ENCODE results near the gene CYP20A1.

Gene CYP20A1

DNA sequence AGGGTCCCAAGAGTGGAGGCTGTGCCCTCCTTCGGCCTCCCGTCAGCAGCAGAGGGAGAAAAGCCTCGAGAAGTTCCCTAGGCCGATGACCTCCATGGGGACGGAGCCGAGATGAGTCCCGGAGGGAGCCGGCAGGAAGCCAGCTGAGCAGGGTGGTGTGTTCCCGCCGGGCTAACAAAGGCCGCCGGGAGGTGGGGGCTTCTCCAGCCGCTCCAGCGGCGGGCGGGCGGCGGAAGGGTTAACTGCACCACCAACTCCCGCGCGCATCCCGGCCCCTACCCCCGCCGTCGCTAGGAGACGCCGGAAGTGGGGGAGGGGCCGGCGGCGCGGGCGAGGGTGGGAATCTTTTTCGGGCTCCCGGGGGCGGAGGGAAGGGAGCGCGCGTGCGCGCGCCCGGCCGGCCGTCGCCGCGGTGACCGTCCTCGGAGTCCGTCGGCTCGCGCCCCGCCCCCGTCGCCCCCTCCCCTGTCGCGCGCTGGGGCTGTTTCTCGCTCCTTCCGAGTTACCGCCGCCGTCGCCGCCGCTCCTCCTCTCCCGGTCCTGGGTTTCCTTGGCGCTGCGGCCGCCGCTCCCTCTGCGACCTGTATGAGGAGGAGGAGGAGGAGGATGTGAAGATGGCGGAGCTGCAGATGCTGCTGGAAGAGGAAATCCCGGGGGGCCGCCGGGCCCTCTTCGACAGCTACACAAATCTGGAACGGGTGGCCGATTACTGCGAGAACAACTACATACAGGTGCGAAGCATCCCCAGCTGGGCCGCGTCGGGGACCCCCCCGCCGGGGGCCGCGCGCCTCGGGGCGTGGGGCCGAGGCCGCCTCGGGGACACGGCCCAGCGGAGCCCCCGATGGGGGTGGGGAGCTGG is 89.3 kb downstream of the CYP20A1 start, which contains the start of gene ABI2 (continued):
- TF ChIP-seq, protein P1, sequence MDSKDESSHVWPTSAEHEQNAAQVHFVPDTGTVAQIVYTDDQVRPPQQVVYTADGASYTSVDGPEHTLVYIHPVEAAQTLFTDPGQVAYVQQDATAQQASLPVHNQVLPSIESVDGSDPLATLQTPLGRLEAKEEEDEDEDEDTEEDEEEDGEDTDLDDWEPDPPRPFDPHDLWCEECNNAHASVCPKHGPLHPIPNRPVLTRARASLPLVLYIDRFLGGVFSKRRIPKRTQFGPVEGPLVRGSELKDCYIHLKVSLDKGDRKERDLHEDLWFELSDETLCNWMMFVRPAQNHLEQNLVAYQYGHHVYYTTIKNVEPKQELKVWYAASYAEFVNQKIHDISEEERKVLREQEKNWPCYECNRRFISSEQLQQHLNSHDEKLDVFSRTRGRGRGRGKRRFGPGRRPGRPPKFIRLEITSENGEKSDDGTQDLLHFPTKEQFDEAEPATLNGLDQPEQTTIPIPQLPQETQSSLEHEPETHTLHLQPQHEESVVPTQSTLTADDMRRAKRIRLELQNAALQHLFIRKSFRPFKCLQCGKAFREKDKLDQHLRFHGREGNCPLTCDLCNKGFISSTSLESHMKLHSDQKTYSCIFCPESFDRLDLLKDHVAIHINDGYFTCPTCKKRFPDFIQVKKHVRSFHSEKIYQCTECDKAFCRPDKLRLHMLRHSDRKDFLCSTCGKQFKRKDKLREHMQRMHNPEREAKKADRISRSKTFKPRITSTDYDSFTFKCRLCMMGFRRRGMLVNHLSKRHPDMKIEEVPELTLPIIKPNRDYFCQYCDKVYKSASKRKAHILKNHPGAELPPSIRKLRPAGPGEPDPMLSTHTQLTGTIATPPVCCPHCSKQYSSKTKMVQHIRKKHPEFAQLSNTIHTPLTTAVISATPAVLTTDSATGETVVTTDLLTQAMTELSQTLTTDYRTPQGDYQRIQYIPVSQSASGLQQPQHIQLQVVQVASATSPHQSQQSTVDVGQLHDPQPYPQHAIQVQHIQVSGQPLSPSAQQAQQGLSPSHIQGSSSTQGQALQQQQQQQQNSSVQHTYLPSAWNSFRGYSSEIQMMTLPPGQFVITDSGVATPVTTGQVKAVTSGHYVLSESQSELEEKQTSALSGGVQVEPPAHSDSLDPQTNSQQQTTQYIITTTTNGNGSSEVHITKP (tag by site-specific recombination; IDR thresholded peaks at IDR 0.05): peak; percentile 84
- TF ChIP-seq ZNF266 (tag by site-specific recombination; IDR thresholded peaks at IDR 0.05; ENCODE audit: low read depth): no peak
- TF ChIP-seq, protein P2, sequence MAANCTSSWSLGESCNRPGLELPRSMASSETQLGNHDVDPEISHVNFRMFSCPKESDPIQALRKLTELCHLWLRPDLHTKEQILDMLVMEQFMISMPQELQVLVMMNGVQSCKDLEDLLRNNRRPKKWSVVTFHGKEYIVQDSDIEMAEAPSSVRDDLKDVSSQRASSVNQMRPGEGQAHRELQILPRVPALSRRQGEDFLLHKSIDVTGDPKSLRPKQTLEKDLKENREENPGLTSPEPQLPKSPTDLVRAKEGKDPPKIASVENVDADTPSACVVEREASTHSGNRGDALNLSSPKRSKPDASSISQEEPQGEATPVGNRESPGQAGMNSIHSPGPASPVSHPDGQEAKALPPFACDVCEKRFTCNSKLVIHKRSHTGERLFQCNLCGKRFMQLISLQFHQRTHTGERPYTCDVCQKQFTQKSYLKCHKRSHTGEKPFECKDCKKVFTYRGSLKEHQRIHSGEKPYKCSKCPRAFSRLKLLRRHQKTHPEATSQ (tag by site-specific recombination; IDR thresholded peaks at IDR 0.05): no peak
- no peak for TF ChIP-seq ZNF202 (tag by site-specific recombination; IDR thresholded peaks at IDR 0.05; ENCODE audit: borderline replicate concordance)
- 0 out of 2 replicates have a peak, but pooled peaks have one; percentile 33 for TF ChIP-seq ZNF24 (tag by site-specific recombination; IDR thresholded peaks at IDR 0.05)
- peak; percentile 32; the same call in 1 of the 2 replicates for TF ChIP-seq ZNF596 (tag by site-specific recombination; IDR thresholded peaks at IDR 0.05)
- no peak for TF ChIP-seq ZNF544 (tag by site-specific recombination; IDR thresholded peaks at IDR 0.05)
- no peak for TF ChIP-seq ZNF426 (tag by site-specific recombination; IDR thresholded peaks at IDR 0.05)
- TF ChIP-seq ZNF501 (tag by site-specific recombination; IDR thresholded peaks at IDR 0.05): no peak
- TF ChIP-seq, protein P3, sequence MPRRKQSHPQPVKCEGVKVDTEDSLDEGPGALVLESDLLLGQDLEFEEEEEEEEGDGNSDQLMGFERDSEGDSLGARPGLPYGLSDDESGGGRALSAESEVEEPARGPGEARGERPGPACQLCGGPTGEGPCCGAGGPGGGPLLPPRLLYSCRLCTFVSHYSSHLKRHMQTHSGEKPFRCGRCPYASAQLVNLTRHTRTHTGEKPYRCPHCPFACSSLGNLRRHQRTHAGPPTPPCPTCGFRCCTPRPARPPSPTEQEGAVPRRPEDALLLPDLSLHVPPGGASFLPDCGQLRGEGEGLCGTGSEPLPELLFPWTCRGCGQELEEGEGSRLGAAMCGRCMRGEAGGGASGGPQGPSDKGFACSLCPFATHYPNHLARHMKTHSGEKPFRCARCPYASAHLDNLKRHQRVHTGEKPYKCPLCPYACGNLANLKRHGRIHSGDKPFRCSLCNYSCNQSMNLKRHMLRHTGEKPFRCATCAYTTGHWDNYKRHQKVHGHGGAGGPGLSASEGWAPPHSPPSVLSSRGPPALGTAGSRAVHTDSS (tag by site-specific recombination; IDR thresholded peaks at IDR 0.05): peak; percentile 84
- peak; percentile 66; the same call in 1 of the 2 replicates for TF ChIP-seq TRIM28 (IDR thresholded peaks at IDR 0.05; ENCODE audit: borderline replicate concordance, low read length)
- peak; percentile 51; the same call in 1 of the 2 replicates for TF ChIP-seq KLF8 (tag by site-specific recombination; IDR thresholded peaks at IDR 0.05)
- TF ChIP-seq SP2 (tag by site-specific recombination; IDR thresholded peaks at IDR 0.05): peak; percentile 60
- no peak for TF ChIP-seq ZNF302 (tag by site-specific recombination; IDR thresholded peaks at IDR 0.05; ENCODE audit: low read depth)
- TF ChIP-seq ZNF221 (tag by site-specific recombination; IDR thresholded peaks at IDR 0.05; ENCODE audit: borderline replicate concordance): peak; percentile 18; the same call in 1 of the 2 replicates
- TF ChIP-seq ZBTB8A (tag by site-specific recombination; IDR thresholded peaks at IDR 0.05): peak; percentile 54
- peak; percentile 65; the same call in 1 of the 2 replicates for TF ChIP-seq ZBTB48 (tag by site-specific recombination; IDR thresholded peaks at IDR 0.05)
- TF ChIP-seq, protein P4, sequence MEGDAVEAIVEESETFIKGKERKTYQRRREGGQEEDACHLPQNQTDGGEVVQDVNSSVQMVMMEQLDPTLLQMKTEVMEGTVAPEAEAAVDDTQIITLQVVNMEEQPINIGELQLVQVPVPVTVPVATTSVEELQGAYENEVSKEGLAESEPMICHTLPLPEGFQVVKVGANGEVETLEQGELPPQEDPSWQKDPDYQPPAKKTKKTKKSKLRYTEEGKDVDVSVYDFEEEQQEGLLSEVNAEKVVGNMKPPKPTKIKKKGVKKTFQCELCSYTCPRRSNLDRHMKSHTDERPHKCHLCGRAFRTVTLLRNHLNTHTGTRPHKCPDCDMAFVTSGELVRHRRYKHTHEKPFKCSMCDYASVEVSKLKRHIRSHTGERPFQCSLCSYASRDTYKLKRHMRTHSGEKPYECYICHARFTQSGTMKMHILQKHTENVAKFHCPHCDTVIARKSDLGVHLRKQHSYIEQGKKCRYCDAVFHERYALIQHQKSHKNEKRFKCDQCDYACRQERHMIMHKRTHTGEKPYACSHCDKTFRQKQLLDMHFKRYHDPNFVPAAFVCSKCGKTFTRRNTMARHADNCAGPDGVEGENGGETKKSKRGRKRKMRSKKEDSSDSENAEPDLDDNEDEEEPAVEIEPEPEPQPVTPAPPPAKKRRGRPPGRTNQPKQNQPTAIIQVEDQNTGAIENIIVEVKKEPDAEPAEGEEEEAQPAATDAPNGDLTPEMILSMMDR (tag by site-specific recombination; IDR thresholded peaks at IDR 0.05): 0 out of 2 replicates have a peak, but pooled peaks have one; percentile 9

All from HEK293 (cell line).